Ovary (tissue), 1 donor: ENCODE data around the gene FBXL17.

ENCODE experiments used
- EP300 ChIP-seq: sonication (generic); formaldehyde crosslinking; IDR thresholded peaks from one replicate; pipeline ENCODE4 v1.6.1; 2017; ENCODE audit warnings: antibody characterized with exemption
- POLR2A ChIP-seq: fragments of 450-650 bp; IDR thresholded peaks from one replicate; pipeline ENCODE4 v1.6.1; 2017; ENCODE audit warnings: antibody characterized with exemption, mild to moderate bottlenecking, moderate library complexity

DNA sequence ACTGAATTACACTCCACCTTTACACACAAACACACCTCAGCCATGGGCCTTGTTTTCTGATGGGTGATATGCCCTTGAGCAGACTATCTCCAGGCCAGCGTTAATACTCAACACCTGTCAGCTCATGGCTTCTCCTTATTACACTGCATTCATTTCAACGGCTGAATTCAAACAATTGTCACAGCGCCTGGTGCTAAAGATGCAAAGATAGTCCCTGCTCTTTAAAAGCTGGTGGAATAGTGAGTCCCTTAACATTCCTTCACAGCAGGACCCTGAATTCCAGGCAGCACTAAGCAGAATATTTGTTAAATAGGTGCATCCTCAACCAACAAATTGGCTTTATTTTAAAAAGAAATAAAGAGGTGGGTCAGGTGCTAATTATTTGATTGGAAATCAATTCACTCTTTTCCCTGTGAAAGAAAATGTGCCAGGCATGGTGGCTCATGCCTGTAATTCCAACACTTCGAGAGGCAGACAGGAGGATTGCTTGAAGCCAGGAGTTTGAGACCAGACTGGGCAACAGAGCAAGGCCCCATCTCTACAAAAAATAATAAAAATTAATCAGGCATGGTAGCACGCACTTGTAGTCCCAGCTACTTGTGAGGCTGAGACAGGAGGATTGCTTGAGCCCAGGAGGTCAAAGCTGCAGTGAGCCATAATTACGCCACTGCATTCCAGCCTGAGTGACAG lies 555.4 kb downstream of the FBXL17 start:
- TF ChIP-seq POLR2A (no peak), EP300 (no peak)
